HG02798 (cell line): Measurements from ENCODE around the gene SH3BP2.

ENCODE experiments used
- ATAC-seq: cut with Tn5 transposase; IDR thresholded peaks from one replicate; pipeline ENCODE4 v1.9.1; 2021; ENCODE audit warnings: mild to moderate bottlenecking; ENCODE audit not compliant: unreplicated experiment, poor library complexity

The SH3BP2 gene

DNA sequence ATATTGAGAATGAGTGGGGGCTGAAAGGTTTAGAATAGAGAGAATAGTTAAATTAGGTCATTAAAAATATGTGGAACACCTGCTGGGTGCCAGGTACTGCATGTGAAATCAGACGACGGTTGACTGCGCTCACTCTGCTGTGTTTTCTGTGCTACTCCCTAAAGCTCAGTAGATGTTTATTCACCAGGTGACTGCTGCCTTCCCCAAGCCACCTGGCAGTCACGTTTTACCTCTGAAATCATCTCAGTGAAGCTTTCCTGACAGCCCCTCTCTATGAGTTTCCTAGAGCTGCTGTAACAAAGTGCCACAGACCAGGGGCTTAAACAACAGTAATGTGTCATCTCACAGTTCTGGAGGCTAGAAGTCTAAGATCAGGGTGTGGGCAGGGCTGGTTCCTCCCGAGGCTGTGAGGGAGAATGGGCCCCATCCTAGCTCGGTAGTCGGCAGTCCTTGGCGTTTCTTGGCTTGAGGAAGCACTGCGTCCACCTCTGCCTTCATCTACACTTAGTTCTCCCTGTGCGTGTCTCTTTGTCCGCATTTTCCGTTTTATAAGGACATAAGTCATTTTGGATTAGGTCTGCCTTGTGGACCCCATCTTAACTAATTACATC is 76.1 kb downstream of the SH3BP2 start:
- no peak for ATAC-seq

DNA sequence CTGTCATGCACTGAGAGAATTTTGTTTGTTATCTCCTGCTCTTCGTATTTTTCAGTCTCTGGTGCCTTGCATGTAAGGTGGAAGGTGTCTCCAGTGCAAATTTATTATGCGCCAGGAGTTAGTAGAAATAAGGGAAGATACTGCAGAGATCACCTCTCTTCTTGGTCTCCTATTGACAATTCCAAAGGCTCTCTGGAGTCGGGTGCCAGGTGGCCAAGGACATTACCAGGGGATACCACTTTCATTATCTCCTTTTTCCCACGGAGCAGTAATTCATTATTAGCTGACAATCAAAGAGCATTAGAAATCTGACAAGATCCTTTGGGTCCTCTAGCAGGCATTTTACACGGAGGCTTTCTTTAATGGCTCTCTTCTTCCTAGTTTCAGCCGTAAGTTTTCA is 76.8 kb downstream of the SH3BP2 start:
- ATAC-seq = no peak

DNA sequence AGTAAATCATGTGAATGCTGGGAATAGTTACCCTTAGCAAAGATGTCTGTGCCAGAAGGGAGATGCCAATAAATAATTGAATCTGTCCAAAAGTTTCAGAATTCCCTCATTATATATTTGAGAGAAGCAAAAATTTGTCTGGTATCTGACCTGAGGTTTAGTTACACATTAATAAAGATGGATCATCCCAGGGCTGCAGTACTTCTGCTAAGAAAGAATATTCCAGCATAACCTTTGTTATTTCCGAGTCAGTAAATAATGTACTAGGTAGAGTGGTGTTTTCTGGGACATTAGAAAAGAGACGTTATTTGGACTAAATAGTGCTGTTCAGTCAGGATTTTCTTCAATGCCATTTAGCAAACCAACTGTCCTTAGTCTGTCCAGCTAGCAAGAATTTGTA is 77.2 kb downstream of the SH3BP2 start:
- ATAC-seq = no peak

DNA sequence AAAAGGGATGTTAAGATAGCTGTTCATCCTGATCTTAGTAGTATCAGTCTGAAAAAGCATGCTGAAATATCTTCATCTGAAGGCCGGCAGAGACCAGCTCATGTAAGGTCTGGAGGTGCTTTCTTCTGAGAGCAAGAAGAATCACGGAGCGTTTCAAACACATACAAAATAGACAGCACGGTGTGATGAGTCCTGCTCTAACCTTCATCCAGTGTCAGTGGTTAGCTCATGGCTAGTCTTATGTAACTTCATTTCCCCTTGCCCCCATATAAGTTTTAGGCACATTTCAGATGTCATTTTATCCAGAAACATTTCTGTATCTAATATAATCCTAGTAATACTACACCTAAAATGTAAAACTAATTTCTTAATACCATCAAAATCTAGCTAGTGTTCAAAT is 78.6 kb downstream of the SH3BP2 start:
- ATAC-seq = no peak

DNA sequence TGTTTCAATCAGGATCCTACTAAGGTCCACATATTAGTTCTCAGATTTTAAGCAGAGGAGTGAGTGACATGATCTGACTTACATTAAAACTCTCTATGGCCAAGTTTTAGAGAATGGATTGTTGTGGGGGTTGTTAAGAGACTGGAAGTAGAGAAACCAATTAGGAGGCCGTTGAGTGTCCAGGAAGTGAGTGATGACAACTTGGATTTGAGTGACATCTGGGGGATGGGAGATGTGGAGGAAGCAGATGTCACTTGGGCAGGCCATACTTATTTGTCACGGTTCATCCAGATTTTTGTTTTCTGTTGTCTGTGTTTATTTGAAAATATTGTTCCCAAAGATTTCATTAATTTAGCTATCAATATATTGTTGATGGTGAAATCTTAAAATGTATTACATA is 79.0 kb downstream of the SH3BP2 start:
- no peak for ATAC-seq

DNA sequence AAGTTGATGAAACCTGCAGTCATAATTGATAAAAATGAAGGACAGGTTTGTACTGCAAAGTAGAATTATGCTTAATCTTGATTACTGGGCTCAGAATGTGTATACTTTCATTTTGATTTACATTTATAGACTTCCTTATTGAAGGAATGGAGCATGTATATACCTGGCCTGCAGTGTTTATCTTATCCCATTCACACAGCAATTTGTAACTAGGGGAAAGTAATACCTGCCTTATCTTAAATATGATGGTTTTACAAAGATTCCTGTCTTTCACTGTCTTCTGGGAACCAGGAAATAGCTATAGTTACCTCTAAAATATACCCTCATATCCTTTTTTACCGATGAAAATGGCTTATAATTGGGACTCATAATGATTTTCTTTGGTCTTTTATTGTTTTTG is 80.4 kb downstream of the SH3BP2 start:
- no peak for ATAC-seq

DNA sequence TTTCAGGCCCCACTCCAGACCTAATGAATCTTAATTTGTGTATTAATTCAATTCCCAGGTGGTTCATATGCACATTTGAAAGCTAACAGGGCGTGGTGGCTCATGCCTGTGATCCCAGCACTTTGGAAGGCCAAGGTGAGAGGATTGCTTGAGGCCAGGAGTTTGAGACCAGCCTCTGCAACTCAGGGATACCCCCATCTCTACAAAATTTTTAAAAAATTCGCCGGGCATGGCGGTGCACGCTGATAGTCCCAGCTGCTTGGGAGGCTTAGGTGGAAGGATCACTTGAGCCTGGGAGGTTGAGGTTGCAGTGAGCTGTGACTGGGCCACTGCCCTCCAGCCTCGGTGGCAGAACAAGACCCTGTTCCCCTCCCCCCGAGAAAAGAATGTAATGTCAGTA is 82.0 kb downstream of the SH3BP2 start:
- ATAC-seq = no peak

DNA sequence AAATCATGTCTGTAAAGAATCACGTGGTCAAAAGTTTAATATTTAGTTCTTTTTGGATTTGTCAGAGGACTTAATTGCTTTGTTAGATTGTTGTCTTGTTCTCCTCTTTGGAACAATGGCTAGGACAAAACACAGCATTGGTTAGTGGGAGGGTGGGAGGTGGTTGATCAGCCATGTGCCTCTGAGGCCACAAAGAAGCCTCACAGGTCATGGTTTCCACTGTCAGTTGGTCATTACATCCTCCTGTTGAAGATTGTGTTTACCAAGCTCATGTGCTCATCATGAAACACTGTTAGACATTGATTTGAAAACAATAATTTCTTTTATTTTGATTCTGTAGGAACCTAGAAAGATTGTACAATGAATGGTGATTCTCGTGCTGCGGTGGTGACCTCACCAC is 82.7 kb downstream of the SH3BP2 start:
- ATAC-seq = no peak

DNA sequence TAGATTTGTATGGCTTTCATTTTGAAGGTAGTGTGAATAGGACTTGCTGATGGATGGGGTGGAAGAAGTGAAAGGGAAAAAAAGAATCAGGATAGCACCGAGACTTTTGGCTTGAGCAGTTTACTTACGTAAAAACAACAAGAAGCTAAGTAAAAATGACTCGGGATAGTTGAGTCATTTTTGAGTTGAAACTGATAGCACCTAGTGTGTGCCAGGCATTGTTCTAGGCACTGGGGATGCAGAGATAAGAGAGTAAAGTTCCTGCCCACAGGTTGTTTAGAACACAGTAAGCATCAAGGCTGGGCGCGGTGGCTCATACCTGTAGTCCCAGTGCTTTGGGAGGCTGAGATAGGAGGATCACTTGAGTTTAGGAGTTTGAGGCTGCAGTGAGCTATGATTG is 85.5 kb downstream of the SH3BP2 start:
- ATAC-seq = no peak

DNA sequence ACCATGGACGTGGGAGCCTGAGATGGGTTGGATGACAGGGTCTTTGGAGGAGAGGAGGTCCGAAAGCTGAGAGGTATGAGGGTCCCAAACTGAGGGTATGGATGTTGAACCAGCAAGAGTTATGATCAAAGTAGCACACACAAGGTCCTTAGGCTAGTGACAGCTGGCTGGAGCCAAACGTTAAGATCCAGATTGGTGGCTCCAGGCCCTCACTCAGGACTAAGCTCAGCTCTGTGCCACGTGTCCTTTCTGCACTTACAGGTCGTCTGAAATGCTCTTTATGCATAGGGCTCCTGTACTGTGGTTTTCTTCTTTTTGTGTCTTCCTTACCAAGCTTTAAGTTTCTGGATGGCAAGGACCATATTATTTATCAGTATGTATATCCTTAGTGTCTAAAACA is 86.1 kb downstream of the SH3BP2 start:
- no peak for ATAC-seq

DNA sequence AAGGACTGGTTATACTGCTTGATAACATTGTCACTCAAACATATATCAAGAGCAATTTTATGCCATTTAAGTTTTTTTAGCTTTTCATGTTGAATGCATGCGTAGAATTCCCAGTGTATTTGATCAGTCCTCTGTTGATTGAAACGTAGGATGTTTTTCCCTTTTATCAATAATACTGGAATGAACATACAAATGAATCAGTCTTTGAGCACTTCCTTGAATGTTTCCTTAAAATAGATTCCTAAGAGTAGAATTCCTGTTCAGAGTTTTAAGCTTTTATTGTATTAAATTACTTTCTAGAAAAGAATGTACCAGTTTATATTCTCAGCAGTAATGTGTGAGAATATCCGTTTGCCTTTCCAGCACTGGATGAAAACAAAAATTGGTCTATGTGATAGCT is 88.5 kb downstream of the SH3BP2 start:
- no peak for ATAC-seq

DNA sequence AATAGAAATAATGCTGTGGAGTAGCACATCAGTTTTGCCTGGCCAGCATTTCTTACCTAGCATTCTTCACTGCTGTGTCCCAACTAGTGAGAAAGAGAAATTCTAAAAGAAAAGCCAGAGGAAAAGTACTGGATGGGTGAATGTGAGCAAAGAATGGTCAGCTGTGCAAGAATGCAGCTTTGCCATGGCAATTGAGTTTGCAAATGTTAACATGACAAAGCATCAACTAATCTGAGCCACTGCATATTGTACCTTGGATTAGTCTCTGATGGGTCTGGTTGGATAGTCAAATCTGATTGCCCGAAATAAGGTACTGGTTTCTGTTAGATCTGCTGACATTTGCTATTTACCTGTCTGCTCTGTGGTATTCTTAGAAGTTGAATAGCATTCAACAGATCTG is 89.5 kb downstream of the SH3BP2 start:
- no peak for ATAC-seq

DNA sequence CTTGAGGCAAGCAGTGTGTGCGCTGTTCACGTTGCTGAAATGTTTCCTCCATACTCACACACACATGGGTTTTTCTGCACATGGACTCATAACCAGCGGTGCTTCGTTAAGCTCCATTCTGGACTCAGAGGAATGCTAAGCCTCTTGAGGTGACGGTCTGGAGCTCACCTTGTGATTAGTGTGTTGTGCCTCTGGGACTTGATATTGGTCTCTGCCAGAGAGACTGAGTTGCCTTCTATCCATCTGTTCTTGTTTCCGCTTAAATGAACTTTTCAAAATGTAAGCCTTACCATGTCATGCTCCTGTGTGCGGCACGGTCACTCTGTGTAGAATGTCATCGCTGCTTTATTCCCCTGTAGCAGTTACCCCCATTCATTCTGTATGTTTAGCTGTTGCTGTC is 93.3 kb downstream of the SH3BP2 start:
- no peak for ATAC-seq

DNA sequence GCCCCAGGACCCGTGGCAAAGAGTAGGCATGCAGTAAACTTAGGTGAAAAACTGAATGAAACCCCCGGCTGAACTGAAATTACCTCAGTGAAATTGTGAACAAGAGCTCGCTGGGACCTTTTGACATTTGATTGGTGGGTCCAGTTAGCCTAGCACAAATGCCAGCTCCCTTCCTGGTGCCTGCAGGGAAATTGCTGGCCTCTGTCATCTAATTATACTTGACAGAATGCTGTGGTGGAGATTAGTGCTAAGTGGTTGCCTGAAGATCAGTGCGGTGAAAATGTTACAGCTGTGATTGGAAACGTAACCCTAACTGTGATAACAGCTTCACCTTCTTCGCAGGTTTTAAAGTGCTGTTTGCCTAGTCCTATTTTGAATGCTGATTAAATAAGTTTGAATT is 93.7 kb downstream of the SH3BP2 start:
- no peak for ATAC-seq

DNA sequence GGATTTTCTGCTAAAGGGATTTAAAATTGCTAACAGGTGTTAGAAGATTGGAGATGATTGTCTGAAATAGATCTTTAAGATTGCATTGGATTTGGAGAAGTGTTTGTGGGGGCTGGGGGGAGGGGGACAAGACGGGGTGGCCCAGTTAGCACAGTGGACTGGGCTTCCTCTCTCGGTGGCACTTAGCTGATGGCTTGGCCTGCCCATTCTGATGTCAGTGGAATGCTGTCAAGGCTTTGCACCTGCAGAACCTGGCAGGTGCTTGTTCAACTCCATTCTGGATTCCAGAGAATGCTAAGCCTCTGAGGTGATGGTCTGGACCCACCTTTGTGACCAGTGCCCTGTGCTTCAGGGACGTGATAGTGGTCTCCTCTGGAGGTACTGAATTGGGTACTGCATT is 94.5 kb downstream of the SH3BP2 start:
- no peak for ATAC-seq

DNA sequence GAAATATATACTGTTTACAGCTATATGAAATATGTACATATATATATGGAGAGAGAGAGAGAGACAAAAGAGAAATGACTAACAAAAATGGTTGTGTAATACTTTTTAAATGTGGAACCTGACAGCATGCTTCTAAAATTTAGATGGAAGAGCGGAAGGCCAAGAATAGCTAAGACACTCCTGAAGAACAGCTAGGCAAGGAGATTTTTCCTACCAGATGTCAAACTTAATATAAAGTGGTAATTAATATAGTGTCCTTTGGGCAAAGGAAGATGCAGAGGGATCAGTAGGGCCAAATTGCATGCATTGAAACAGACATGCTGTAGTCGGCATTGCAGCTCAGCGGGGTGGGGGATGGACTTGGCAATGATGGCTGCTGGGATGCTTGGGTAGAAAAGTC is 96.0 kb downstream of the SH3BP2 start:
- ATAC-seq = no peak
